Panc1 (cell line): ENCODE measurements around the gene CTDP1.

ENCODE experiments used
- CTCF ChIP-seq: fragments of 450-650 bp; IDR thresholded peaks from 2 replicates; pipeline ENCODE4 v1.5.1; 2017; ENCODE audit warnings: mild to moderate bottlenecking
- POLR2AphosphoS5 ChIP-seq: IDR thresholded peaks from 2 replicates; pipeline ENCODE4 v1.6.1; 2012; ENCODE audit warnings: mild to moderate bottlenecking, low read depth, low read length, moderate library complexity
- SIN3A ChIP-seq: IDR thresholded peaks from 2 replicates; pipeline ENCODE4 v1.6.1; 2012; ENCODE audit warnings: low read depth, mild to moderate bottlenecking, low read length, moderate library complexity, borderline replicate concordance; ENCODE audit not compliant: insufficient read depth
- TCF7L2 ChIP-seq: IDR thresholded peaks from 2 replicates; pipeline ENCODE4 v1.6.1; 2011; ENCODE audit warnings: mild to moderate bottlenecking, low read depth, low read length, inconsistent platforms
- TF ChIP-seq, protein P1 (sequence below), 2 experiments: IDR thresholded peaks; 2 replicates each; pipeline ENCODE4 v1.6.1; 2011 to 2012; ENCODE audit warnings: low read depth in 2 of 2, control low read depth in 1 of 2, low read length in 1 of 2, mild to moderate bottlenecking in 1 of 2, moderate library complexity in 1 of 2; ENCODE audit not compliant: insufficient read depth in 1 of 2

GRCh38 chr18:79733135-79733701 lies 53.6 kb downstream of the CTDP1 start:
- TF ChIP-seq, protein P1, sequence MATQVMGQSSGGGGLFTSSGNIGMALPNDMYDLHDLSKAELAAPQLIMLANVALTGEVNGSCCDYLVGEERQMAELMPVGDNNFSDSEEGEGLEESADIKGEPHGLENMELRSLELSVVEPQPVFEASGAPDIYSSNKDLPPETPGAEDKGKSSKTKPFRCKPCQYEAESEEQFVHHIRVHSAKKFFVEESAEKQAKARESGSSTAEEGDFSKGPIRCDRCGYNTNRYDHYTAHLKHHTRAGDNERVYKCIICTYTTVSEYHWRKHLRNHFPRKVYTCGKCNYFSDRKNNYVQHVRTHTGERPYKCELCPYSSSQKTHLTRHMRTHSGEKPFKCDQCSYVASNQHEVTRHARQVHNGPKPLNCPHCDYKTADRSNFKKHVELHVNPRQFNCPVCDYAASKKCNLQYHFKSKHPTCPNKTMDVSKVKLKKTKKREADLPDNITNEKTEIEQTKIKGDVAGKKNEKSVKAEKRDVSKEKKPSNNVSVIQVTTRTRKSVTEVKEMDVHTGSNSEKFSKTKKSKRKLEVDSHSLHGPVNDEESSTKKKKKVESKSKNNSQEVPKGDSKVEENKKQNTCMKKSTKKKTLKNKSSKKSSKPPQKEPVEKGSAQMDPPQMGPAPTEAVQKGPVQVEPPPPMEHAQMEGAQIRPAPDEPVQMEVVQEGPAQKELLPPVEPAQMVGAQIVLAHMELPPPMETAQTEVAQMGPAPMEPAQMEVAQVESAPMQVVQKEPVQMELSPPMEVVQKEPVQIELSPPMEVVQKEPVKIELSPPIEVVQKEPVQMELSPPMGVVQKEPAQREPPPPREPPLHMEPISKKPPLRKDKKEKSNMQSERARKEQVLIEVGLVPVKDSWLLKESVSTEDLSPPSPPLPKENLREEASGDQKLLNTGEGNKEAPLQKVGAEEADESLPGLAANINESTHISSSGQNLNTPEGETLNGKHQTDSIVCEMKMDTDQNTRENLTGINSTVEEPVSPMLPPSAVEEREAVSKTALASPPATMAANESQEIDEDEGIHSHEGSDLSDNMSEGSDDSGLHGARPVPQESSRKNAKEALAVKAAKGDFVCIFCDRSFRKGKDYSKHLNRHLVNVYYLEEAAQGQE (IDR thresholded peaks at IDR 0.05; ENCODE audit: insufficient read depth in 1 of 2, low read depth in 2 of 2, low read length in 1 of 2) = no peak
- TF ChIP-seq CTCF (no peak), POLR2AphosphoS5 (no peak), SIN3A (no peak), TCF7L2 (no peak)
